GM21737 (cell line): ENCODE measurements around the gene CRAT.
A peak's percentile ranks its signal among the peaks of the same experiment; 100 is the strongest.

Experiments
- ATAC-seq: cut with Tn5 transposase; IDR thresholded peaks from one replicate; pipeline ENCODE4 v1.9.1; 2021; ENCODE audit warnings: mild to moderate bottlenecking, moderate library complexity; ENCODE audit not compliant: unreplicated experiment

CRAT gene

GRCh38 chr9:129110740-129111527, at the start of gene CRAT, which contains the start of gene PTPA:
CRAT (minus strand) TSS chr9:129110793; CDS start chr9:129110509, 284 bp downstream.
PTPA (plus strand) TSS chr9:129111415; CDS start chr9:129111601, 186 bp downstream.
- ATAC-seq = peak; percentile 77

GRCh38 chr9:129156163-129156562, 45.6 kb upstream of the CRAT start:
- no peak for ATAC-seq

GRCh38 chr9:129154866-129155477, 44.4 kb upstream of the CRAT start:
- no peak for ATAC-seq

GRCh38 chr9:129151469-129151868, 40.9 kb upstream of the CRAT start:
- no peak for ATAC-seq

- no peak for ATAC-seq
Observed at GRCh38 chr9:129150672-129151211, 40.1 kb upstream of the CRAT start.

GRCh38 chr9:129150122-129150521, 39.5 kb upstream of the CRAT start:
- no peak for ATAC-seq

- no peak for ATAC-seq
Observed at GRCh38 chr9:129149442-129149841, 38.8 kb upstream of the CRAT start.

GRCh38 chr9:129148463-129149204, 38.0 kb upstream of the CRAT start:
- ATAC-seq = no peak

GRCh38 chr9:129146441-129146941, 35.9 kb upstream of the CRAT start:
- no peak for ATAC-seq

GRCh38 chr9:129145841-129146292, 35.3 kb upstream of the CRAT start:
- ATAC-seq = no peak

- ATAC-seq = no peak
Observed at GRCh38 chr9:129145316-129145715, 34.7 kb upstream of the CRAT start.

- no peak for ATAC-seq
Observed at GRCh38 chr9:129143031-129143927, 32.7 kb upstream of the CRAT start.

- no peak for ATAC-seq
Observed at GRCh38 chr9:129142138-129142935, 31.7 kb upstream of the CRAT start.

GRCh38 chr9:129141066-129142041, 30.8 kb upstream of the CRAT start:
- peak; percentile 26 for ATAC-seq

- peak; percentile 7 for ATAC-seq
Observed at GRCh38 chr9:129140397-129141065, 29.9 kb upstream of the CRAT start.

- peak; percentile 51 for ATAC-seq
Observed at GRCh38 chr9:129139993-129140396, 29.4 kb upstream of the CRAT start.

- ATAC-seq = peak; percentile 28
Observed at GRCh38 chr9:129139233-129139992, 28.8 kb upstream of the CRAT start.
